CD14-positive monocyte (primary cell): ENCODE results near the gene KIF16B. TPM values are rescaled to one million over a fixed set of nuclear protein-coding genes. Genes with fewer than 3 reads are reported as not detected.

ENCODE experiments used
- DNase-seq, 3 donors: peaks; one replicate each; pipeline ENCODE4 v3.0.0-alpha.2; 2011 to 2022
- H2AFZ ChIP-seq: 2 replicates; pipeline ENCODE4 v1.6.0; 2012; ENCODE audit warnings: mild to moderate bottlenecking, low read depth, low read length, inconsistent platforms; ENCODE audit not compliant: insufficient read depth, poor library complexity, severe bottlenecking
- H3K27ac ChIP-seq, 2 donors: 1 replicate in 1 of 2; 2 replicates in 1 of 2; pipeline ENCODE4 v1.5.1; 2012 to 2013; ENCODE audit warnings: low read length in 2 of 2, control low read depth in 1 of 2, inconsistent platforms in 1 of 2, low read depth in 1 of 2, mild to moderate bottlenecking in 1 of 2
- H3K27me3 ChIP-seq, 2 donors: one replicate each; pipeline versions ENCODE4 v1.6.0 to v1.6.1; 2011 to 2013; ENCODE audit warnings: low read length in 2 of 2; ENCODE audit not compliant: control insufficient read depth in 2 of 2, insufficient read depth in 2 of 2
- H3K36me3 ChIP-seq, 2 donors: replicated peaks in 1 of 2; 1 replicate in 1 of 2; 2 replicates in 1 of 2; pipeline versions ENCODE4 v1.5.1 to v1.6.1; 2012 to 2013; ENCODE audit warnings: low read length in 2 of 2, control low read depth in 1 of 2, inconsistent platforms in 1 of 2, mild to moderate bottlenecking in 1 of 2; ENCODE audit not compliant: insufficient read depth in 2 of 2, control insufficient read depth in 1 of 2
- H3K4me1 ChIP-seq, 2 donors: 1 replicate in 1 of 2; 2 replicates in 1 of 2; pipeline versions ENCODE4 v1.5.1 to v1.6.1; 2012 to 2013; ENCODE audit warnings: low read length in 2 of 2, control low read depth in 1 of 2, inconsistent platforms in 1 of 2, mild to moderate bottlenecking in 1 of 2, moderate library complexity in 1 of 2; ENCODE audit not compliant: insufficient read depth in 2 of 2, control insufficient read depth in 1 of 2
- H3K4me2 ChIP-seq: replicated peaks from 2 replicates; pipeline ENCODE3; 2012; ENCODE audit warnings: low read length, moderate library complexity, mild to moderate bottlenecking; ENCODE audit not compliant: poor library complexity, severe bottlenecking; ENCODE audit errors: extremely low read depth
- H3K4me3 ChIP-seq, 3 experiments: fragments of 200-600 bp in 1 of 3; sonication (generic) in 1 of 3; replicated peaks in 1 of 3; 1 replicate in 2 of 3; 2 replicates in 1 of 3; pipeline ENCODE4 v1.5.1; 2011 to 2013; ENCODE audit warnings: low read length in 3 of 3, mild to moderate bottlenecking in 3 of 3, control low read depth in 2 of 3, low read depth in 2 of 3, inconsistent platforms in 1 of 3, moderate library complexity in 1 of 3
- H3K79me2 ChIP-seq: 2 replicates; pipeline ENCODE4 v1.6.0; 2012; ENCODE audit warnings: mild to moderate bottlenecking, control low read depth, inconsistent platforms, low read length, moderate library complexity; ENCODE audit not compliant: insufficient read depth
- H3K9ac ChIP-seq: 2 replicates; pipeline ENCODE4 v1.6.0; 2017; ENCODE audit warnings: low read length, mild to moderate bottlenecking; ENCODE audit not compliant: insufficient read depth, poor library complexity, severe bottlenecking
- H3K9me3 ChIP-seq, 2 donors: replicated peaks in 1 of 2; 1 replicate in 1 of 2; 2 replicates in 1 of 2; pipeline versions ENCODE4 v1.5.1 to v1.6.1; 2012 to 2013; ENCODE audit warnings: low read length in 2 of 2, control low read depth in 1 of 2; ENCODE audit not compliant: control insufficient read depth in 1 of 2, insufficient read depth in 1 of 2
- H4K20me1 ChIP-seq: 2 replicates; pipeline ENCODE4 v1.6.0; 2012; ENCODE audit warnings: mild to moderate bottlenecking, low read length, control low read depth, moderate library complexity; ENCODE audit not compliant: insufficient read depth
- H3K27ac Mint-ChIP-seq, 7 donors: one replicate each; pipeline ENCODE4 v1.8.0; 2020; ENCODE audit warnings: mild to moderate bottlenecking in 7 of 7, mixed read lengths in 7 of 7, moderate library complexity in 6 of 7, inconsistent platforms in 2 of 7
- H3K27me3 Mint-ChIP-seq, 3 donors: one replicate each; pipeline ENCODE4 v1.8.0; 2021 to 2022; ENCODE audit warnings: low read depth in 3 of 3, mild to moderate bottlenecking in 3 of 3, mixed read lengths in 3 of 3, moderate library complexity in 3 of 3, inconsistent platforms in 1 of 3
- H3K36me3 Mint-ChIP-seq, 2 donors: one replicate each; pipeline ENCODE4 v1.8.0; 2020; ENCODE audit warnings: mixed read lengths in 2 of 2, inconsistent platforms in 1 of 2, mild to moderate bottlenecking in 1 of 2
- H3K4me1 Mint-ChIP-seq: one replicate; pipeline ENCODE4 v1.8.0; 2020; ENCODE audit warnings: mild to moderate bottlenecking, mixed read lengths
- H3K4me3 Mint-ChIP-seq, 2 donors: one replicate each; pipeline ENCODE4 v1.8.0; 2020; ENCODE audit warnings: mild to moderate bottlenecking in 2 of 2, mixed read lengths in 2 of 2, moderate library complexity in 1 of 2
- H3K9me3 Mint-ChIP-seq, 7 donors: one replicate each; pipeline ENCODE4 v1.8.0; 2020 to 2022; ENCODE audit warnings: mixed read lengths in 7 of 7, mild to moderate bottlenecking in 6 of 7, moderate library complexity in 6 of 7, inconsistent platforms in 2 of 7
- WGBS: methylation state at CpG from one replicate; pipeline ENCODE4 v1.1.5; 2013; ENCODE audit warnings: missing lambda C conversion rate; ENCODE audit not compliant: insufficient coverage; 5-methylcytosine and 5-hydroxymethylcytosine counted together
- intact Hi-C, 2 donors: fragments of 100-400 bp; cut with micrococcal nuclease; formaldehyde crosslinking; loops; one replicate each; pipeline versions ENCODE4 v1.15.0 to v1.15.1; 2023
- polyA plus RNA-seq, 3 donors: library from polyadenylated mRNA; depleted of rRNA in 1 of 3; unstranded in 2 of 3; stranded (reverse) in 1 of 3; fragments of 300-500 nt in 2 of 3; fragments of >200 nt in 1 of 3; fragmentation: Illumina TruSeq in 2 of 3; gene quantifications; 1 replicate in 2 of 3; 2 replicates in 1 of 3; pipeline ENCODE4 v1.2.3, GENCODE V29; 2012 to 2021
- TF ChIP-seq, protein P1 (sequence below): fragments of 200-600 bp; IDR thresholded peaks from one replicate; pipeline ENCODE4 v1.8.0; 2022; ENCODE audit warnings: antibody characterized with exemption, mild to moderate bottlenecking

Gene KIF16B
- polyA plus RNA-seq, 3 donors = 0.89 to 2.9 (median 2.8) TPM

DNA sequence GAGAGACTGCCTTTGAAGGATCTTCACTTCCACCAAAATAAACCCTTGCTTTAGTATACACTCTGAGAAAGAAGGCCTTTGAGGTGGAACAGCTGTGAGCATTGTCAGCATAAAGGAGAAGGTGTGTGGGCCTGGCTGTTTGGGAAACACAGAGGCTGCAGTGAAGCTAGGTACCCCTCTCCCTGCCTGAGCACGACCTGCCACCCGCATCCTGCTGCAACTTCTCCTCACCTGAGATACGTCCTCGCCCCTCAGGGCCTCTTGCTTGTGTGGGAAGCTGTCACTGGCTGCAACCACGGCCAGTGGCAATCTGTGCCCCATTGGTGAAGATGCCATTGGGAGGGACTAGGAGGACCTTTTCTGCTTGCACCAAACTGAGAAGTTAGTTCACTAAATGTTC, 307.9 kb downstream of the KIF16B start:
- Histone ChIP-seq H3K79me2 (no peaks in the 10 kb centered on the region), H3K9me3 (peaks cover 20 to 39% of the 10 kb centered on the region in 2 donors), H3K36me3 (no peaks in the 10 kb centered on the region), H3K4me3 (no peak overlapping the region), H3K27ac (no peak overlapping the region), H3K27me3 (no peaks in the 10 kb centered on the region), H2AFZ (no peak overlapping the region), H3K9ac (no peak overlapping the region), H4K20me1 (no peaks in the 10 kb centered on the region), H3K4me2 (no peak overlapping the region), H3K4me1 (peaks cover 7% of the 10 kb centered on the region in 2 donors)
- Mint-ChIP-seq H3K27ac (no peak overlapping the region), H3K4me1 (peaks cover 9% of the 10 kb centered on the region), H3K27me3 (peaks cover 0 to 5% (median 4%) of the 10 kb centered on the region in 3 donors), H3K36me3 (peaks cover 0 to 3% of the 10 kb centered on the region in 2 donors), H3K9me3 (peaks cover 17 to 34% (median 28%) of the 10 kb centered on the region in 7 donors), H3K4me3 (no peak overlapping the region)
- DNase-seq = no peak
- intact Hi-C loops = no loop called here
- WGBS = 100% methylated on average over 5 of the region's 5 CpGs
- TF ChIP-seq, protein P1, sequence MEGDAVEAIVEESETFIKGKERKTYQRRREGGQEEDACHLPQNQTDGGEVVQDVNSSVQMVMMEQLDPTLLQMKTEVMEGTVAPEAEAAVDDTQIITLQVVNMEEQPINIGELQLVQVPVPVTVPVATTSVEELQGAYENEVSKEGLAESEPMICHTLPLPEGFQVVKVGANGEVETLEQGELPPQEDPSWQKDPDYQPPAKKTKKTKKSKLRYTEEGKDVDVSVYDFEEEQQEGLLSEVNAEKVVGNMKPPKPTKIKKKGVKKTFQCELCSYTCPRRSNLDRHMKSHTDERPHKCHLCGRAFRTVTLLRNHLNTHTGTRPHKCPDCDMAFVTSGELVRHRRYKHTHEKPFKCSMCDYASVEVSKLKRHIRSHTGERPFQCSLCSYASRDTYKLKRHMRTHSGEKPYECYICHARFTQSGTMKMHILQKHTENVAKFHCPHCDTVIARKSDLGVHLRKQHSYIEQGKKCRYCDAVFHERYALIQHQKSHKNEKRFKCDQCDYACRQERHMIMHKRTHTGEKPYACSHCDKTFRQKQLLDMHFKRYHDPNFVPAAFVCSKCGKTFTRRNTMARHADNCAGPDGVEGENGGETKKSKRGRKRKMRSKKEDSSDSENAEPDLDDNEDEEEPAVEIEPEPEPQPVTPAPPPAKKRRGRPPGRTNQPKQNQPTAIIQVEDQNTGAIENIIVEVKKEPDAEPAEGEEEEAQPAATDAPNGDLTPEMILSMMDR = no peak

- 47% methylated on average over 2 of the region's 2 CpGs for WGBS
- H2AFZ ChIP-seq = no peak overlapping the region
- no peak overlapping the region for H3K4me3 Mint-ChIP-seq
Measured at GRCh38 chr20:16263582-16263981, 309.7 kb downstream of the KIF16B start.

More at GRCh38 chr20:16263582-16263981, 309.7 kb downstream of the KIF16B start:
- Histone ChIP-seq H3K27me3 (no peaks in the 10 kb centered on the region), H3K36me3 (no peaks in the 10 kb centered on the region), H4K20me1 (no peaks in the 10 kb centered on the region), H3K4me3 (no peak overlapping the region), H3K79me2 (no peaks in the 10 kb centered on the region), H3K9ac (no peak overlapping the region), H3K4me1 (peaks cover 3% of the 10 kb centered on the region in 2 donors), H3K4me2 (no peak overlapping the region), H3K9me3 (peaks cover 20 to 47% of the 10 kb centered on the region in 2 donors), H3K27ac (no peak overlapping the region)
- DNase-seq = no peak
- TF ChIP-seq, protein P1 = no peak
- intact Hi-C loops = no loop called here
- Mint-ChIP-seq H3K27me3 (peaks cover 0 to 4% (median 3%) of the 10 kb centered on the region in 3 donors), H3K9me3 (peaks cover 17 to 41% (median 29%) of the 10 kb centered on the region in 7 donors), H3K27ac (no peak overlapping the region), H3K4me1 (peaks cover 5% of the 10 kb centered on the region), H3K36me3 (peaks cover 0 to 3% of the 10 kb centered on the region in 2 donors)
